ENCODE measurements around the gene NR1I3. TPM values are rescaled to one million over a fixed set of nuclear protein-coding genes. Genes with fewer than 3 reads are reported as not detected.
"Not testable (repeated sequence)": the region's sequence is repeated elsewhere in the genome, so short reads cannot be mapped to it uniquely, and the experiment has no call there.

Gene NR1I3
- total RNA-seq, 2 experiments from 2014 or later = not detected

GRCh38 chr1:161225534-161226319 lies 12.3 kb downstream of the NR1I3 start, which contains the start of gene TOMM40L:
Gene TOMM40L, plus strand, starts transcription at chr1:161226060. Its CDS starts 430 bp downstream, at chr1:161226490.
- Histone ChIP-seq H3K9me2 (ENCODE audit: insufficient read depth, low read length) (no peaks in the 10 kb centered on the region), H3K4me2 (ENCODE audit: low read length) (peak within 1 kb of the TSS; percentile 78), H3K27ac (ENCODE audit: low read depth, low read length, poor library complexity, severe bottlenecking) (peak within 1 kb of the TSS; percentile 35), H3K4me1 (ENCODE audit: insufficient read depth, low read length, poor library complexity, severe bottlenecking) (peaks cover 24% of the 10 kb centered on the region), H3K36me3 (ENCODE audit: insufficient read depth, low read length) (peaks cover 24% of the 10 kb centered on the region), H3K79me2 (ENCODE audit: insufficient read depth, low read depth, low read length) (no peaks in the 10 kb centered on the region), H3K9me3 (ENCODE audit: low read length) (no peaks in the 10 kb centered on the region), H3K4me3 (ENCODE audit: low read depth, low read length, poor library complexity, severe bottlenecking) (peak within 1 kb of the TSS; percentile 73), H2AFZ (ENCODE audit: low read length) (peak within 1 kb of the TSS; percentile 90), H4K20me1 (ENCODE audit: insufficient read depth, low read length) (no peaks in the 10 kb centered on the region)
- CTCF ChIA-PET (ENCODE audit: unreplicated experiment) = interaction anchor here (0.5 to 1.9 kb wide), 13 partner anchors 9 to 157 kb away, joined by 3 to 12 read pairs (median 5); partner anchors contain the start of genes B4GALT3 and NDUFS2
- peak; percentile 99 for DNase-seq (ENCODE audit: low spot score)
- POLR2A ChIA-PET = interaction anchor here (0.6 to 2.2 kb wide), 31 partner anchors 9 to 538 kb away, joined by 3 to 18 read pairs (median 4); partner anchors contain the start of genes B4GALT3, NDUFS2, PPOX and SDHC
- TF ChIP-seq EZH2phosphoT487 (IDR thresholded peaks at IDR 0.05; ENCODE audit: borderline replicate concordance, low read depth, low read length) = no peak
- peak; percentile 87 for TF ChIP-seq CTCF (conservative IDR thresholded peaks at IDR 0.05; ENCODE audit: low read length)
- intact Hi-C loops (cut with micrococcal nuclease; ENCODE audit: unreplicated experiment) = loop anchor here (1.0 to 2.0 kb wide), 4 partner anchors 15 to 81 kb away; partner anchors contain the start of gene B4GALT3
- BruUV-seq (replicated peaks) = no TSS peak

- H3K4me3 ChIP-seq (ENCODE audit: low read depth, low read length, poor library complexity, severe bottlenecking) = peak overlapping the region; percentile 12
Measured at GRCh38 chr1:161225178-161225533, 12.8 kb downstream of the NR1I3 start.

GRCh38 chr1:161224695-161225087 lies 13.3 kb downstream of the NR1I3 start:
- intact Hi-C loops (cut with micrococcal nuclease; ENCODE audit: unreplicated experiment) = loop anchor here (1.0 kb wide), 3 partner anchors 14 to 47 kb away; partner anchors contain the start of gene B4GALT3
- not testable (repeated sequence) for DNase-seq (ENCODE audit: low spot score); H2AFZ ChIP-seq (ENCODE audit: low read length); H4K20me1 ChIP-seq (ENCODE audit: insufficient read depth, low read length); H3K79me2 ChIP-seq (ENCODE audit: insufficient read depth, low read depth, low read length); H3K9me3 ChIP-seq (ENCODE audit: low read length); H3K4me2 ChIP-seq (ENCODE audit: low read length); H3K27ac ChIP-seq (ENCODE audit: low read depth, low read length, poor library complexity, severe bottlenecking); H3K4me3 ChIP-seq (ENCODE audit: low read depth, low read length, poor library complexity, severe bottlenecking); H3K9me2 ChIP-seq (ENCODE audit: insufficient read depth, low read length); BruUV-seq (replicated peaks)
- CTCF ChIA-PET (ENCODE audit: unreplicated experiment) = interaction anchor here (1.9 kb wide), 1 partner anchor 23 kb away, joined by 12 read pairs; the partner anchor contains the start of gene NDUFS2
- Histone ChIP-seq H3K36me3 (ENCODE audit: insufficient read depth, low read length) (peaks cover 20% of the 10 kb centered on the region), H3K4me1 (ENCODE audit: insufficient read depth, low read length, poor library complexity, severe bottlenecking) (peaks cover 24% of the 10 kb centered on the region)
- POLR2A ChIA-PET = interaction anchor here (1.2 to 1.6 kb wide), 2 partner anchors 13 to 59 kb away, joined by 4 to 9 read pairs; partner anchors contain the start of gene PPOX

More at GRCh38 chr1:161225178-161225533, 12.8 kb downstream of the NR1I3 start:
- intact Hi-C loops (cut with micrococcal nuclease; ENCODE audit: unreplicated experiment) = loop anchor here (1.0 kb wide), 3 partner anchors 15 to 48 kb away; partner anchors contain the start of gene B4GALT3
- ChIA-PET CTCF (ENCODE audit: unreplicated experiment) (interaction anchor here (0.5 to 1.9 kb wide), 12 partner anchors 9 to 156 kb away, joined by 3 to 12 read pairs (median 5); partner anchors contain the start of genes B4GALT3 and NDUFS2), POLR2A (interaction anchor here (0.6 to 2.2 kb wide), 23 partner anchors 9 to 538 kb away, joined by 3 to 18 read pairs (median 4); partner anchors contain the start of genes B4GALT3, PPOX and SDHC)
- no peaks in the 10 kb centered on the region for H3K9me3 ChIP-seq (ENCODE audit: low read length)
- no peaks in the 10 kb centered on the region for H3K79me2 ChIP-seq (ENCODE audit: insufficient read depth, low read depth, low read length)
- H2AFZ ChIP-seq (ENCODE audit: low read length) = peak overlapping the region; percentile 90
- no peak for DNase-seq (ENCODE audit: low spot score)
- peak overlapping the region; percentile 50 for H3K4me2 ChIP-seq (ENCODE audit: low read length)
- peak overlapping the region; percentile 9 for H3K27ac ChIP-seq (ENCODE audit: low read depth, low read length, poor library complexity, severe bottlenecking)
- TF ChIP-seq CTCF (conservative IDR thresholded peaks at IDR 0.05; ENCODE audit: low read length) = no peak
- no peak for TF ChIP-seq EZH2phosphoT487 (IDR thresholded peaks at IDR 0.05; ENCODE audit: borderline replicate concordance, low read depth, low read length)
- H4K20me1 ChIP-seq (ENCODE audit: insufficient read depth, low read length) = no peaks in the 10 kb centered on the region
- peaks cover 24% of the 10 kb centered on the region for H3K4me1 ChIP-seq (ENCODE audit: insufficient read depth, low read length, poor library complexity, severe bottlenecking)
- BruUV-seq (replicated peaks) = no TSS peak
- peaks cover 24% of the 10 kb centered on the region for H3K36me3 ChIP-seq (ENCODE audit: insufficient read depth, low read length)
- H3K9me2 ChIP-seq (ENCODE audit: insufficient read depth, low read length) = no peaks in the 10 kb centered on the region
